Smooth muscle cell of the brain vasculature (primary cell): ENCODE results near the gene CACNA1D.

Experiments used
- DNase-seq: peaks from one replicate; pipeline ENCODE4 v3.0.0-alpha.2; 2012; ENCODE audit warnings: low read depth, low spot score

CACNA1D gene

GRCh38 chr3:53843195-53844177, 349.1 kb downstream of the CACNA1D start:
- DNase-seq: no peak

GRCh38 chr3:53844262-53845102, 350.1 kb downstream of the CACNA1D start:
- DNase-seq: no peak

GRCh38 chr3:53845103-53845880, 350.9 kb downstream of the CACNA1D start:
- DNase-seq: no peak

GRCh38 chr3:53845881-53846133, 351.4 kb downstream of the CACNA1D start:
- DNase-seq: no peak

GRCh38 chr3:53846134-53846850, 351.9 kb downstream of the CACNA1D start, which contains the start of the genes CHDH and IL17RB:
Gene CHDH (minus strand): TSS chr3:53846419. CDS start chr3:53824008, 22,411 bp downstream.
Gene IL17RB (plus strand): TSS chr3:53846568. CDS start chr3:53846589, 21 bp downstream.
- no peak for DNase-seq

- DNase-seq: no peak
Measured at GRCh38 chr3:53846851-53847155, 352.4 kb downstream of the CACNA1D start.

- no peak for DNase-seq
Measured at GRCh38 chr3:53849916-53850315, 355.5 kb downstream of the CACNA1D start.

- no peak for DNase-seq
Measured at GRCh38 chr3:53850895-53851294, 356.5 kb downstream of the CACNA1D start.

GRCh38 chr3:53856964-53857363, 362.6 kb downstream of the CACNA1D start:
- DNase-seq: no peak

GRCh38 chr3:53858096-53858741, 363.8 kb downstream of the CACNA1D start:
- DNase-seq: no peak

- DNase-seq: no peak
Measured at GRCh38 chr3:53859178-53859577, 364.8 kb downstream of the CACNA1D start.

GRCh38 chr3:53860196-53860595, 365.8 kb downstream of the CACNA1D start:
- DNase-seq: no peak

GRCh38 chr3:53862241-53862640, 367.8 kb downstream of the CACNA1D start:
- DNase-seq: no peak

- DNase-seq: no peak
Measured at GRCh38 chr3:53863145-53863544, 368.7 kb downstream of the CACNA1D start.
